Common myeloid progenitor, CD34-positive (primary cell): ENCODE measurements around the gene EFHD2.

ENCODE experiments used
- CTCF ChIA-PET: fragments of 350-600 bp; sonication (Branson Sonifier 250); formaldehyde crosslinking; loops from one replicate; lab custom pipeline; 2021; ENCODE audit warnings: antibody characterized with exemption; lab: Charles Lee
- POLR2A ChIA-PET: fragments of 350-600 bp; sonication (Branson Sonifier 250); formaldehyde crosslinking; loops from one replicate; lab custom pipeline; 2021; ENCODE audit warnings: antibody characterized with exemption; lab: Charles Lee
- DNase-seq, 3 donors: peaks; one replicate each; pipeline versions ENCODE4 v3.0.0 to v3.0.0-alpha.2; 2013
- H3K27ac ChIP-seq, 2 experiments: 1 replicate in 1 of 2; 2 replicates in 1 of 2; pipeline ENCODE4 v1.7.0; 2013; ENCODE audit warnings: inconsistent platforms in 2 of 2, low read length in 2 of 2, mild to moderate bottlenecking in 2 of 2, low read depth in 1 of 2, moderate library complexity in 1 of 2; ENCODE audit not compliant: severe bottlenecking in 2 of 2, insufficient read depth in 1 of 2, poor library complexity in 1 of 2
- H3K27me3 ChIP-seq, 5 experiments: replicated peaks in 2 of 5; 1 replicate in 3 of 5; 2 replicates in 2 of 5; pipeline versions ENCODE4 v1.6.1 to v1.7.0; 2013; ENCODE audit warnings: low read length in 4 of 5, mild to moderate bottlenecking in 2 of 5, moderate library complexity in 2 of 5, inconsistent platforms in 1 of 5; ENCODE audit not compliant: insufficient read depth in 5 of 5, control insufficient read depth in 4 of 5
- H3K36me3 ChIP-seq, 4 experiments: 1 replicate in 2 of 4; 2 replicates in 2 of 4; pipeline versions ENCODE4 v1.6.1 to v1.7.0; 2013; ENCODE audit warnings: low read length in 3 of 4, control low read depth in 1 of 4, mild to moderate bottlenecking in 1 of 4; ENCODE audit not compliant: control insufficient read depth in 4 of 4, insufficient read depth in 4 of 4
- H3K4me1 ChIP-seq, 4 experiments: 1 replicate in 3 of 4; 2 replicates in 1 of 4; pipeline versions ENCODE4 v1.6.1 to v1.7.1; 2013; ENCODE audit warnings: low read length in 3 of 4, mild to moderate bottlenecking in 3 of 4, control low read depth in 1 of 4, inconsistent platforms in 1 of 4, moderate library complexity in 1 of 4; ENCODE audit not compliant: control insufficient read depth in 4 of 4, insufficient read depth in 4 of 4; ENCODE audit errors: control extremely low read depth in 1 of 4
- H3K4me3 ChIP-seq, 7 experiments: 1 replicate in 4 of 7; 2 replicates in 3 of 7; pipeline versions ENCODE4 v1.5.1 to v1.7.0; 2013; ENCODE audit warnings: mild to moderate bottlenecking in 7 of 7, low read length in 6 of 7, moderate library complexity in 6 of 7, inconsistent platforms in 2 of 7, low read depth in 2 of 7, control low read depth in 1 of 7; ENCODE audit not compliant: insufficient read depth in 4 of 7, control insufficient read depth in 1 of 7; ENCODE audit errors: extremely low read depth in 1 of 7
- H3K9me3 ChIP-seq, 5 experiments: 1 replicate in 4 of 5; 2 replicates in 1 of 5; pipeline versions ENCODE4 v1.6.1 to v1.7.1; 2013; ENCODE audit warnings: low read length in 4 of 5, mild to moderate bottlenecking in 2 of 5, inconsistent platforms in 1 of 5, low read depth in 1 of 5, moderate library complexity in 1 of 5; ENCODE audit not compliant: control insufficient read depth in 4 of 5, insufficient read depth in 2 of 5; ENCODE audit errors: control extremely low read depth in 1 of 5
- WGBS: methylation state at CpG from one replicate; pipeline ENCODE4 v1.1.5; 2013; ENCODE audit not compliant: insufficient coverage; 5-methylcytosine and 5-hydroxymethylcytosine counted together

The EFHD2 gene

DNA sequence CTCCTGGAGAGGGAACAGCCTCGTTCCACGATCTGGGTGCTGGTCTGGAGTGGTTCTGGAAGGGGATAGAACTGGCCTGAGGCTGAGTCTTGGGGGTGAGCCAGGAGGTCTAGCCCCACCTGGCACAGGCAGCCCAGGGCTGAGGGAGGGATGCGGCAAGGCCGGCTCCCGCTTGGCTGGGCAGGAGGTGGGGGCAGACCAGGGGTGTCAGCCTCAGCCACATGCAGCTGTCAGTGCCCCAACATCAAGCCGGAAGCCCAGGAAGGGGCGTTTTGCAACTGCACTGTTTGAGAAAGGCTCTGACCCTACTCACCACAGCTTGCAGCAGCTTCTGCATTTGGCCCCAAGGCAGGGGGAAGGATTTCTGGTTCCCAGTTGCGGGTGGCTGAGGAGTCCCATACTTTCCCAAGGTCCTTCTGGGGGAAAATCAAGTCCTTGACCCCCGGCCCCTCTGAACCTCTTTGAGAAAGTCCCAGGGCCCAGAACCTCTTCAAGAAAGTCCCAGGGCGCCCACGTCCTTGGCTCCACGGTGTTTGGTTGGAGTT is 2.0 kb downstream of the EFHD2 start:
- POLR2A ChIA-PET = interaction anchor here (1.3 kb wide), 1 partner anchor 20 kb away, joined by 6 read pairs; no protein-coding TSS in a partner anchor
- CTCF ChIA-PET = interaction anchor here (1.0 to 1.9 kb wide), 6 partner anchors 10 to 107 kb away, joined by 3 to 5 read pairs (median 3); no protein-coding TSS in a partner anchor
- H3K9me3 ChIP-seq = no peaks in the 10 kb centered on the region
- H3K27ac ChIP-seq = peak overlapping the region; percentile 15 to 79
- peak; percentile 58 to 93 (median 90) for DNase-seq
- H3K4me1 ChIP-seq = peaks cover 11 to 71% (median 64%) of the 10 kb centered on the region in 4 experiments
- peak overlapping the region; percentile 23 to 91 (median 80) for H3K4me3 ChIP-seq
- peaks cover 0 to 4% (median 0%) of the 10 kb centered on the region in 5 experiments for H3K27me3 ChIP-seq
- peaks cover 0 to 31% (median 10%) of the 10 kb centered on the region in 4 experiments for H3K36me3 ChIP-seq
- WGBS = 12% methylated on average over 12 of the region's 12 CpGs

DNA sequence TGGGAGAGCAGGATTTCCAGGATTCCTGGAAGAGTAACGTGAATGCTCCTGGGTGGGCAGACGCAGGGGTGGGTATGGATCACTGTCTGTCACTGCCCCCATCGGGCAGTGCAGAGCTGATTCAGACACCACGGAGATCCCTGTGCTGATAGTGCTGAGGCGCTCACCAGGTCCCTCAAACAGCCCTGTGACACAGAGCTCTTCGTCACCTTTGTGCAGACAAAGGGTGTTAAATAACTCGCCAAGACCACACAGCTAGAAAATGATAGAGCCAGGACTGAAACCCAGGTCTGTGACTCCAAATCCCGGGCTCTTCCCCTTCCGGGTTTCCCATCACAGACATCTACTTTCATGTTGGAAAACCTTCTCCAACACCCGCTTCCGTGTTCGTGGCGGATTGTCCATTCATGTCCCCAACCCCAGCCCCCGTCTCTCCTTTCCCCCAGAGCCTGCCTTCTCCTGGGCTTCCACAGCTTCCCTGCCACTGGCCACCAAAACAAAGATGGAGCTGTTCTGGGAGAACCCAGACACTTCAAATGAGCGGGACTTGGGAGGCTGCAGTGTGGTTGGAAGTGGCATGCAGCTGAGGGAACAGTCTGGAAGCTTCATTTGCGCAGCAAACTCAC is 2.6 kb downstream of the EFHD2 start:
- ChIA-PET CTCF (interaction anchor here (1.2 to 1.9 kb wide), 4 partner anchors 10 to 107 kb away, joined by 3 to 5 read pairs (median 4); no protein-coding TSS in a partner anchor), POLR2A (interaction anchor here (0.6 to 1.3 kb wide), 2 partner anchors 19 to 25 kb away, joined by 3 to 6 read pairs; no protein-coding TSS in a partner anchor)
- H3K27me3 ChIP-seq = peaks cover 0 to 3% (median 0%) of the 10 kb centered on the region in 5 experiments
- H3K4me1 ChIP-seq = peaks cover 11 to 77% (median 70%) of the 10 kb centered on the region in 4 experiments
- H3K27ac ChIP-seq = peak overlapping the region in 1 of 2 experiments; percentile 79
- peak overlapping the region in 6 of 7 experiments; percentile 35 to 91 (median 80) for H3K4me3 ChIP-seq
- H3K9me3 ChIP-seq = no peaks in the 10 kb centered on the region
- peak in 2 of 3 donors; percentile 57 to 69 for DNase-seq
- peaks cover 0 to 31% (median 10%) of the 10 kb centered on the region in 4 experiments for H3K36me3 ChIP-seq
- WGBS = 60% methylated on average over 13 of the region's 16 CpGs

DNA sequence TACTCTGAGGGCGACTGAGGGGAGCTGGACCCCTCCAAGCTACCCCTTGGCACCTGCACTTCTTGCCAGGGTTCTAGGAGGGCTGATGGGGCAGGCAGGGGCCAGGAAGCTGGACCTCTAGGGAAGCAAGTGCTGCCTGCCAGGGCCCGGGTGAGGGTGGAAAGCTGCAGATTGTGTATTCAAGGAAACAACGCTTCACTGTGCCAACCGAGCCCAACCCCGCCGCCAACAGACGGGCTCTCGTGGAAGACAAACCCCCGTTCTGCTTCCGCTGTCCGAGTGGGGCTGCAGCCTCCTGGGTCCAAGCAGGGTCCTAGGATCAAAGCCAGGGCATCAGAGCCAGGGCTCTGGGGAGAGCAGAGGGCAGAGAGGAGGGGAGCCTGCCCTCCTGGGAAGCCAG is 3.2 kb downstream of the EFHD2 start:
- 96% methylated on average over 10 of the region's 11 CpGs for WGBS
- Histone ChIP-seq H3K36me3 (peaks cover 0 to 31% (median 10%) of the 10 kb centered on the region in 4 experiments), H3K27ac (no peak overlapping the region), H3K9me3 (no peaks in the 10 kb centered on the region), H3K4me3 (peak overlapping the region in 3 of 7 experiments; percentile 19 to 55 (median 40)), H3K4me1 (peaks cover 11 to 82% (median 76%) of the 10 kb centered on the region in 4 experiments), H3K27me3 (peaks cover 0 to 2% (median 0%) of the 10 kb centered on the region in 5 experiments)
- POLR2A ChIA-PET = interaction anchor here (0.6 kb wide), 1 partner anchor 25 kb away, joined by 3 read pairs; no protein-coding TSS in a partner anchor
- CTCF ChIA-PET = interaction anchor here (1.2 to 1.9 kb wide), 3 partner anchors 15 to 108 kb away, joined by 3 to 4 read pairs (median 3); no protein-coding TSS in a partner anchor
- no peak for DNase-seq

DNA sequence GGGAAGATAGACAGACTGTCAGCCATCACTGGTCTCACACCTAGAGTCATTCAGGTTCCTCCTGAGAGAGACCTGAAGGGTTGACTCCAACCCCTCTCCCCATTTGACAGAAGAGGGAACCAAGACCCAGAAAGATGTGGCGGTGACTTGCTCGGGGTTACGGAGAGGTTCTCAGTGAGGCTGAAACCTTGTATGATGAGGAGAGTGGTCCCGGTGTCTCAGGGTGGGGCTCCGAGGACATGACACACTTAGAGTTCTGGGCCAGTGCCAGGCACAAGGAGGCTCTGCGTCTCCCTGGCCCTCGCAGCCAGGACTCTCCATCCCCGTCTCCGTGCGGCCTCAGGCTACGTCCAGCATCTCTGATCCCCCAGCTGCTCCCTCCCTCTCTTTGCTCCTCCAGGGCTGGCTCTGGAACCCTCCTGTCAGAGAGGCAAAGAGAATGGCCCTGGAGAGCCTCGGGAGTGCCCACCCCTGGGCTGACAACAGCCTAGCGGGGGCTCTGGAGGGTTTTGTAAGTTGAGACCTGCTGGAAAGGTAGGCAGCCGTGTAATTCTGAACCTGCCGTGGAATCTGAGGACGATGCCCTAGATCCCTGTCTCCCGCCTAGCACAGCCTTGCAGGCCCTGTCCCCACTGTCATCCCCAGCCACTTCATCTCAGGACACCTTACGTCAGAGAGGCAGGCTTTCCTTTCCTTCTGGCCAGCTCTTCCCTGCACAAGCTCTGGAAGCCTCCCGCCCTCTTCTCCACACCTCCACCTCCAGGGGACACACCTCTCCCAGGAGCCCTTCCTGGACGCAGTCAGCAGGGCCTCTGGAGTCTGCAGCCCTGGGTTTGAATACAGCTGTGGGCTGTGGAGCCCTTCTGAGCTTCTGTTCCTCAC is 4.1 kb downstream of the EFHD2 start:
- Histone ChIP-seq H3K36me3 (peaks cover 0 to 31% (median 10%) of the 10 kb centered on the region in 4 experiments), H3K4me3 (no peak overlapping the region), H3K27me3 (no peaks in the 10 kb centered on the region), H3K4me1 (peaks cover 11 to 83% (median 76%) of the 10 kb centered on the region in 4 experiments), H3K27ac (no peak overlapping the region), H3K9me3 (no peaks in the 10 kb centered on the region)
- ChIA-PET CTCF (interaction anchor here (1.1 to 1.3 kb wide), 2 partner anchors 8 to 90 kb away, joined by 4 read pairs; no protein-coding TSS in a partner anchor), POLR2A (interaction anchor here (0.5 kb wide), 1 partner anchor 215 kb away, joined by 3 read pairs; no protein-coding TSS in a partner anchor)
- no peak for DNase-seq
- 94% methylated on average over 15 of the region's 20 CpGs for WGBS

DNA sequence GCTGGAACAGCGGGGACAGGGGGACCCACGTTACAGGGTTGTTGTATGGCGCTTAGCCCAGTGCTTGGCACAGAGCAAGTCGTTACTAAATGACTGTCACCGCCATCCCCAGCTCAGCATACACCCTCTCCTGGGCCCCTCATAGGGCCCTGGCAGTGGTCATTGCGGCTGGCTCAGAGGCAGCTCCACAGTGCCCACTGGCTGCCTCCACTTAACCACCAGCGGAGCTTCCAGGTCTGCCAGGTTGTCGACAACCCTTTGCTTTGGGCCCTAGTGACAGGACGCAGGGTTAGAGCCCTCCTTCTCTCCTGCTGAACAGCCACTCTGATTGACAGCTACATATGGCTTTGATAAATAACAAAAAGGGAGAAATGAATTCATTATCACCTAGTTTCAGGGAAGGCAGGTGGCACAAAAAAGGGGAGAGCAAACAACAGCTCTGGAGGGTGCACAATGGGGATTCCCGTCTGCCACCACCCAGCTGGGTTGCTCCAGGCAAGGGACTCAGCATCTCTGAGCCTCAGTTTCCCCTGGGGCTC is 4.8 kb downstream of the EFHD2 start:
- H3K27me3 ChIP-seq = no peaks in the 10 kb centered on the region
- 96% methylated on average over 10 of the region's 10 CpGs for WGBS
- no peaks in the 10 kb centered on the region for H3K9me3 ChIP-seq
- H3K27ac ChIP-seq = no peak overlapping the region
- no peak for DNase-seq
- CTCF ChIA-PET = interaction anchor here (1.1 to 1.3 kb wide), 3 partner anchors 9 to 91 kb away, joined by 4 read pairs; no protein-coding TSS in a partner anchor
- no peak overlapping the region for H3K4me3 ChIP-seq
- peaks cover 11 to 82% (median 70%) of the 10 kb centered on the region in 4 experiments for H3K4me1 ChIP-seq
- POLR2A ChIA-PET = no interaction called here
- peaks cover 0 to 36% (median 10%) of the 10 kb centered on the region in 4 experiments for H3K36me3 ChIP-seq
